Skeletal muscle satellite cell (primary cell): ENCODE measurements around the gene DHRS9.

Experiments
- H3K27me3 ChIP-seq: 2 replicates; pipeline ENCODE4 v1.7.0; 2013; ENCODE audit warnings: low read length; ENCODE audit not compliant: control insufficient read depth, insufficient read depth
- H3K36me3 ChIP-seq: 2 replicates; pipeline ENCODE4 v1.7.0; 2013; ENCODE audit warnings: mild to moderate bottlenecking, control low read depth, low read length; ENCODE audit not compliant: insufficient read depth
- H3K4me1 ChIP-seq: 2 replicates; pipeline ENCODE4 v1.7.0; 2013; ENCODE audit warnings: low read length; ENCODE audit not compliant: control insufficient read depth, insufficient read depth
- H3K4me2 ChIP-seq: 2 replicates; pipeline ENCODE4 v1.7.0; 2013; ENCODE audit warnings: mild to moderate bottlenecking, low read length
- H3K4me3 ChIP-seq: 2 replicates; pipeline ENCODE4 v1.7.0; 2013; ENCODE audit warnings: low read length
- H3K9ac ChIP-seq: 2 replicates; pipeline ENCODE4 v1.7.0; 2013; ENCODE audit warnings: mild to moderate bottlenecking, low read depth, low read length, moderate library complexity
- H3K9me3 ChIP-seq: replicated peaks from 2 replicates; pipeline ENCODE4 v1.7.0; 2013; ENCODE audit warnings: mild to moderate bottlenecking, control low read depth, low read length

DHRS9 gene

DNA sequence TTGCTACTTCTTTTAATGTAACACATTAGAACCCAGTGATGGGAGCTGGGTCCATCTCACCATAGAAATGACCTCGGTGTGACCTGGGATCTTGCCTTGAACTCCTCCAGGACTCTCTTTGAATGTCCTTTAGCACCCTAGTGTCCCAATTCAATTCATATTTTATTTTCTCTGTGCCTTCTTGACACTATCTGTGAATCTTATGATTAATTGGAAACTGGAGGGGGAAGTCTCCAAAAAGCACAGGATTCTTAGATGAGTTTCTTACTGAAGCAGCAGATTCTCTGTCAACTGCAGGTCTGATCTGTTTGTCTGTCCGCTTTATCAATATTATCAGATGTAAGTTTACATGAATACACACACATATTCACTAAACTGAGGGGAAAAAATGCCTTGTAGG lies 470 bp downstream of the DHRS9 start:
- H3K4me3 ChIP-seq: peak overlapping the region; percentile 37

DNA sequence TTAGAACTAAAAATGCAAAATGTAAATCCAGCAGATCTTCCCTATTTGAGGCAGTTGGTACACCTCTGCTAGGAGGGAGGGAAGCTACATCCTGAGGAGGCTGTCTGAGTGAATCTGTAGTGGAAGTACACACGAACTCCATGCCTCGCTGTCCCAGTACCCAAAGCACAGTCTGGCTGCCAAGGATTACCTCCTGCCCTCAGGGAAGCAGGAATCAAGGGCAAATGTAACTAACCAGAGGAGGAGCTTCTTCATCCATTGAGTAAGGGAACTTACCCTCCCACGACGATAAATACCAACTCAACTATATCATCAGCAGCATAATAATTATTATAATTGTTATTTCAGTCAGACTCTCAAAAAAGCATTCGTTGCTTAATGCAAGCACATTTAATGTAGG lies 2.1 kb downstream of the DHRS9 start:
- Histone ChIP-seq H3K36me3 (no peaks in the 10 kb centered on the region), H3K4me1 (peaks cover 27% of the 10 kb centered on the region), H3K4me3 (no peak overlapping the region), H3K4me2 (no peak overlapping the region), H3K27me3 (no peaks in the 10 kb centered on the region), H3K9ac (no peak overlapping the region), H3K9me3 (no peaks in the 10 kb centered on the region)

More for the DNA sequence above, 470 bp downstream of the DHRS9 start:
- Histone ChIP-seq H3K4me2 (peak overlapping the region; percentile 40), H3K4me1 (peaks cover 27% of the 10 kb centered on the region), H3K36me3 (no peaks in the 10 kb centered on the region), H3K27me3 (no peaks in the 10 kb centered on the region), H3K9ac (peak overlapping the region; percentile 6), H3K9me3 (no peaks in the 10 kb centered on the region)

GRCh38 chr2:169072163-169072925 lies 3.0 kb downstream of the DHRS9 start:
- H3K9me3 ChIP-seq: no peaks in the 10 kb centered on the region
- no peaks in the 10 kb centered on the region for H3K36me3 ChIP-seq
- peaks cover 28% of the 10 kb centered on the region for H3K4me1 ChIP-seq
- no peak overlapping the region for H3K9ac ChIP-seq
- H3K4me3 ChIP-seq: no peak overlapping the region
- no peaks in the 10 kb centered on the region for H3K27me3 ChIP-seq
- H3K4me2 ChIP-seq: no peak overlapping the region

GRCh38 chr2:169073211-169073962 lies 4.0 kb downstream of the DHRS9 start:
- no peak overlapping the region for H3K4me2 ChIP-seq
- no peaks in the 10 kb centered on the region for H3K36me3 ChIP-seq
- no peak overlapping the region for H3K4me3 ChIP-seq
- H3K9ac ChIP-seq: no peak overlapping the region
- no peaks in the 10 kb centered on the region for H3K9me3 ChIP-seq
- peaks cover 37% of the 10 kb centered on the region for H3K4me1 ChIP-seq
- no peaks in the 10 kb centered on the region for H3K27me3 ChIP-seq

GRCh38 chr2:169073963-169074751 lies 4.8 kb downstream of the DHRS9 start:
- Histone ChIP-seq H3K36me3 (no peaks in the 10 kb centered on the region), H3K4me3 (no peak overlapping the region), H3K9me3 (no peaks in the 10 kb centered on the region), H3K27me3 (no peaks in the 10 kb centered on the region), H3K4me1 (peaks cover 31% of the 10 kb centered on the region), H3K9ac (no peak overlapping the region), H3K4me2 (peak overlapping the region; percentile 14)

DNA sequence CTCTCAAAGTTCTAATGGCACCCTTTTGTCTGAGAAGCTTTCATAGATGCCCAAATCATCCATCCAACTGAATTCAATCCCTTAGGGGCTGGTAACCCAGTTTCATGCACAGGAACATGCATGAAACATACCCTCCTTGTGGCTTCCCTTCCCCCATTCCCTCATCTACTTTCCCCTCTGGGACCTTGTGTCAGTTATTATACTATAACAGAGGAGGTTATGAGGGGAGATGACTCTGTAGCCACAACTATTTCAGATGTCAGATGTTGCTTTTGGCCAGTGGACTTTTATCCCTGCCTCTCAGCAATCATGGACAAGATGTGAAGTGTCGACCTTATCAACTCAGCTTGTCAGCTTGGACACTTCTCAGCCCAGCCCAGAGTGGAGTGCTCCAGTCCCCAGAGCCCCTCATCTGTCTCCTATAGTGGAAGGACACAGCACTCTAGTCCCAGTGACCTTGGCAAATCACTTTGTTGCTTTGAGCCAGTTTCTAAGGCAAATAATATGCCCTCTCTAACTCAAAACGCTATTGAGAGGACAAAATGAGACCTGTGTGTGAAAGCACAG lies 8.4 kb downstream of the DHRS9 start:
- Histone ChIP-seq H3K9ac (no peak overlapping the region), H3K27me3 (no peaks in the 10 kb centered on the region), H3K4me1 (peaks cover 24% of the 10 kb centered on the region)

DNA sequence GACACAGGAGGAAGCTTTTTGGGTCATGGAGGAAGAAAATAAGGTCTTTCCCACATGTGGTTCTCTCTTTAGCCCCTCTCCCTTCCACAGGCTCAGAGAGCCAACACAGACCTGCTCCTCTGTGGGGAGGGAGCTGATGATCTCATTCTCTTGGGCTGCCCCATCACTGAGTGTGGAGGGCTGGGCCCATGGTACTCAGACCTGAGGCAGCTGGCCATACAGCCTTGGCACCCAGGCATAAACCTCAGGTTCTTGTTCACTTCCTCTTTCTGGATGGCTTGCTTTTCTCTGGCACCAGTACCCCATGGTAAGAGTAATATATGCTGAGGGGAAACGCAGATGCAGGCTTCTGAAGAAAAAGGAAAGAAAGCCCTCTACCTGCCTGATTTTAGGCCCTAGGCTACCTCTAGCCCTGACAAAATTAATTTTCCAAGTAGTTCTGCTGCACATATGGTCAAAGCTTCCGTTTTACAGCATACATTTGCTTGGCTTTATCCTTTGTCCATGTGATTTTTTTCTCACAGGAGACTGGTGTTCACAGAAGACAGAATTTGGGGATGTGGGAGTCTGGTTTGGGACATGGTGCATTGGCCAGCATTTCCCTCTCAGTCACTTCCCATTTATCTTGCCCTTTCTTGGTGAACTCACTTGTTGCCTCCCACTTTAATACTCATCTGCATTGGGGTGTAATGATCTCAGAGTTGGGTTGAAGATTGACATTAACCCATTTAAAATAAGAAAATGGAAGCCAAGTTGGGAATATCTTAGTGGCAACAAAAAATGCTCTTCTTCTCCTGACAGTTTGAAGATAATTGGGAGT lies 11.1 kb downstream of the DHRS9 start:
- Histone ChIP-seq H3K27me3 (no peaks in the 10 kb centered on the region), H3K4me1 (peaks cover 17% of the 10 kb centered on the region), H3K9ac (no peak overlapping the region), H3K4me3 (no peak overlapping the region), H3K36me3 (no peaks in the 10 kb centered on the region), H3K9me3 (no peaks in the 10 kb centered on the region), H3K4me2 (no peak overlapping the region)

More for the DNA sequence above, 8.4 kb downstream of the DHRS9 start:
- no peak overlapping the region for H3K4me3 ChIP-seq
- peak overlapping the region; percentile 22 for H3K4me2 ChIP-seq
- no peaks in the 10 kb centered on the region for H3K36me3 ChIP-seq
- no peaks in the 10 kb centered on the region for H3K9me3 ChIP-seq

- Histone ChIP-seq H3K4me3 (no peak overlapping the region), H3K9ac (no peak overlapping the region), H3K4me2 (no peak overlapping the region), H3K9me3 (no peaks in the 10 kb centered on the region), H3K36me3 (no peaks in the 10 kb centered on the region), H3K27me3 (no peaks in the 10 kb centered on the region), H3K4me1 (peaks cover 17% of the 10 kb centered on the region)
Observed at GRCh38 chr2:169081551-169081950, 12.2 kb downstream of the DHRS9 start.

DNA sequence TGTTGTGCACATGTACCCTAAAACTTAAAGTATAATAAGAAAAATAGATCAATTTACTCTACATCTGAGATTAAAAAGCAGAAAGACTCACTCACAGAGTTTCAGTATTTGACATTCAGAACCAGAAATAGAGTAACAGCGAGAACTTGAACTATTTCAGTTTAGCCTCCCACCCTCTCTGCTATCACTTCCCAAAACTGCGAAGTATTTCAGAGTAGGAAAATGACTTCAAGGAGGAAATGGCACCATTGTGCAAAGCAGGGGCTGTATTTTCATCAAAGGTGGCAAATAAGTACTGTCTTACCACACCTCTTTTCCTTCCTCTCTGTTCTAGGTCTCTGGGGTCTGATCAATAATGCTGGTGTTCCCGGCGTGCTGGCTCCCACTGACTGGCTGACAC lies 13.6 kb downstream of the DHRS9 start:
- no peak overlapping the region for H3K9ac ChIP-seq
- H3K27me3 ChIP-seq: no peaks in the 10 kb centered on the region
- H3K4me2 ChIP-seq: no peak overlapping the region
- no peak overlapping the region for H3K4me3 ChIP-seq
- H3K4me1 ChIP-seq: peaks cover 10% of the 10 kb centered on the region
- H3K9me3 ChIP-seq: no peaks in the 10 kb centered on the region
- no peaks in the 10 kb centered on the region for H3K36me3 ChIP-seq

DNA sequence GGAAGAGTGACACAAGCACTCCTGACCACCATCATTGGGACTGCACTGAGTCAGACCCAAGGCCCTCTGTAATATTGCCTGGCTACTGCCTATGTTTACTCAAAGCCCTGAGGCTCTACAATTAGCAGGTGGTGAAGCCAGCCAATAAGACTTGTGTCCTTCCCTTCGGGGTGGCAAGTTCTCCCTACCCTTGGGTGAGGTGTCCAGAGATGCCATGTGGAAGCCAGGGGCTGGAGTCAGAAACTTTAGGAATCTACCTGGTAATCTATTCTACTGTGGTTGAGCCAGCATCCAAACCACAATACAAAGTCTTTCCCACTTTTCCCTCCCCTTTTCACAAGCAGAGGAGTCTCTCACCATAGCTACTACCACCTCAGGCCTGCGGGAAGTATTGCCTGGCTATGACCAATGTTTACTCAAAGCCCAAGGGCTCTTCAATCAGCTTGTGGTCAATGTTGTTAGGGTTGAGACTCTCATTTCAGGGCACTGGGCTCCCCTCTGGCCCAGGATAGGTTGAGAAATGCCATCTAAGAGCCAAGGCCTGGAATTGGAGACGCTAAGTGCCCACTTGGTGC lies 17.6 kb downstream of the DHRS9 start:
- Histone ChIP-seq H3K9me3 (no peaks in the 10 kb centered on the region), H3K4me1 (peaks cover 6% of the 10 kb centered on the region), H3K4me2 (no peak overlapping the region), H3K4me3 (no peak overlapping the region), H3K36me3 (no peaks in the 10 kb centered on the region), H3K9ac (no peak overlapping the region), H3K27me3 (no peaks in the 10 kb centered on the region)
